ENCODE data around the gene RTEL1. TPM values are rescaled to one million over a fixed set of nuclear protein-coding genes. Genes with fewer than 3 reads are reported as not detected.

Gene RTEL1
- total RNA-seq, 1 experiment from 2014 or later, result 33.4 TPM

- TF ChIP-seq, protein P1, sequence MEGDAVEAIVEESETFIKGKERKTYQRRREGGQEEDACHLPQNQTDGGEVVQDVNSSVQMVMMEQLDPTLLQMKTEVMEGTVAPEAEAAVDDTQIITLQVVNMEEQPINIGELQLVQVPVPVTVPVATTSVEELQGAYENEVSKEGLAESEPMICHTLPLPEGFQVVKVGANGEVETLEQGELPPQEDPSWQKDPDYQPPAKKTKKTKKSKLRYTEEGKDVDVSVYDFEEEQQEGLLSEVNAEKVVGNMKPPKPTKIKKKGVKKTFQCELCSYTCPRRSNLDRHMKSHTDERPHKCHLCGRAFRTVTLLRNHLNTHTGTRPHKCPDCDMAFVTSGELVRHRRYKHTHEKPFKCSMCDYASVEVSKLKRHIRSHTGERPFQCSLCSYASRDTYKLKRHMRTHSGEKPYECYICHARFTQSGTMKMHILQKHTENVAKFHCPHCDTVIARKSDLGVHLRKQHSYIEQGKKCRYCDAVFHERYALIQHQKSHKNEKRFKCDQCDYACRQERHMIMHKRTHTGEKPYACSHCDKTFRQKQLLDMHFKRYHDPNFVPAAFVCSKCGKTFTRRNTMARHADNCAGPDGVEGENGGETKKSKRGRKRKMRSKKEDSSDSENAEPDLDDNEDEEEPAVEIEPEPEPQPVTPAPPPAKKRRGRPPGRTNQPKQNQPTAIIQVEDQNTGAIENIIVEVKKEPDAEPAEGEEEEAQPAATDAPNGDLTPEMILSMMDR (conservative IDR thresholded peaks at IDR 0.05), result no peak
- no peaks in the 10 kb centered on the region for H4K20me1 ChIP-seq (ENCODE audit: control insufficient read depth, insufficient read depth, insufficient read length)
- no peak within 1 kb of the TSS for H2BK120ac ChIP-seq (ENCODE audit: low read depth, low read length, poor library complexity, severe bottlenecking)
- no peaks in the 10 kb centered on the region for H3K79me1 ChIP-seq (ENCODE audit: insufficient read depth, low read depth, low read length, poor library complexity, severe bottlenecking)
- H3K4me1 ChIP-seq (ENCODE audit: insufficient read depth, low read length), result no peaks in the 10 kb centered on the region
- H3K27me3 Mint-ChIP-seq (ENCODE audit: low read depth), result peaks cover 5% of the 10 kb centered on the region
- H3K14ac ChIP-seq (ENCODE audit: insufficient read depth, low read length), result peak within 1 kb of the TSS; percentile 88
- H2BK20ac ChIP-seq (ENCODE audit: low read depth, low read length, poor library complexity, severe bottlenecking), result no peak within 1 kb of the TSS
- no peak within 1 kb of the TSS for H2BK12ac ChIP-seq (ENCODE audit: insufficient read length, low read depth, low read length)
- no peaks in the 10 kb centered on the region for H3K9me3 Mint-ChIP-seq
- H3K4ac ChIP-seq (ENCODE audit: low read depth, low read length), result no peak within 1 kb of the TSS
- no peak within 1 kb of the TSS for H2BK5ac ChIP-seq (ENCODE audit: insufficient read length, low read length)
- H3K56ac ChIP-seq (ENCODE audit: insufficient read length, low read depth, low read length), result no peak within 1 kb of the TSS
- peak within 1 kb of the TSS; percentile 73 to 84 for H3K4me3 Mint-ChIP-seq
- H3K4me1 Mint-ChIP-seq, result peaks cover 17 to 21% of the 10 kb centered on the region in 2 experiments
- no peak within 1 kb of the TSS for H3K23ac ChIP-seq (ENCODE audit: insufficient read length, low read depth, low read length)
- DNase-seq, result peak; percentile 98
- no peak within 1 kb of the TSS for H3T11ph ChIP-seq (ENCODE audit: low read length)
- peak within 1 kb of the TSS; percentile 53 for H3K9ac ChIP-seq (ENCODE audit: extremely low read depth, insufficient read length, low read length)
- no peak within 1 kb of the TSS for H2BK15ac ChIP-seq (ENCODE audit: low read depth, low read length)
- H3K27ac Mint-ChIP-seq, result peak within 1 kb of the TSS; percentile 98
- no peak within 1 kb of the TSS for H4K5ac ChIP-seq (ENCODE audit: insufficient read length, low read depth, low read length)
- H2AFZ ChIP-seq (ENCODE audit: low read length), result no peak within 1 kb of the TSS
- no peak within 1 kb of the TSS for H3K27ac ChIP-seq (ENCODE audit: insufficient read length, low read depth, low read length)
- no peaks in the 10 kb centered on the region for H3K9me3 ChIP-seq (ENCODE audit: control insufficient read depth, low read depth, low read length)
- H3K36me3 Mint-ChIP-seq (ENCODE audit: insufficient read depth in 1 of 3, low read depth in 3 of 3), result no peaks in the 10 kb centered on the region
- H4K91ac ChIP-seq (ENCODE audit: insufficient read length, low read depth, low read length), result peak within 1 kb of the TSS; percentile 63
- H3K23me2 ChIP-seq (ENCODE audit: insufficient read length, low read depth, low read length, poor library complexity, severe bottlenecking), result peaks cover 4% of the 10 kb centered on the region
- no CpG with 5 or more reads among the region's 73 CpGs for WGBS (ENCODE audit: extremely low coverage, insufficient read length, low lambda C conversion rate)
- H4K8ac ChIP-seq (replicated peaks; ENCODE audit: insufficient read length, low read depth, low read length), result no peak within 1 kb of the TSS
- H3K18ac ChIP-seq (ENCODE audit: insufficient read length, low read depth, low read length), result peak within 1 kb of the TSS; percentile 83
- H3K4me2 ChIP-seq (ENCODE audit: insufficient read depth, insufficient read length, low read length), result peak within 1 kb of the TSS; percentile 57
- H3K27me3 ChIP-seq (ENCODE audit: insufficient read depth, low read length), result no peaks in the 10 kb centered on the region
- no peak within 1 kb of the TSS for H2AK5ac ChIP-seq (ENCODE audit: insufficient read length, low read length)
- no peaks in the 10 kb centered on the region for H3K79me2 ChIP-seq (ENCODE audit: insufficient read depth, low read length)
Measured at GRCh38 chr20:63653041-63653973, 4.8 kb upstream of the RTEL1 start, which contains the start of gene STMN3. TSS of gene STMN3 (minus strand) at chr20:63653424. CDS start at chr20:63653345, 79 bp downstream.
